Smooth muscle cell (in vitro differentiated cells): ENCODE data around the gene ZDHHC17. TPM values are rescaled to one million over a fixed set of nuclear protein-coding genes. Genes with fewer than 3 reads are reported as not detected.
A peak's percentile ranks its signal among the peaks of the same experiment; 100 is the strongest.

Experiments
- DNase-seq: peaks from one replicate; lab custom pipeline; 2025; ENCODE audit not compliant: unreplicated experiment; lab: John Stamatoyannopoulos, UW
- H2AFZ ChIP-seq: fragments of 200-600 bp; sonication (generic); 2 replicates; pipeline ENCODE4 v1.6.0; 2016; ENCODE audit warnings: antibody characterized with exemption, low read depth, mild to moderate bottlenecking
- H3F3A ChIP-seq: fragments of 200-600 bp; sonication (generic); 2 replicates; pipeline ENCODE4 v1.6.0; 2017; ENCODE audit warnings: antibody characterized with exemption, low read depth
- H3K27ac ChIP-seq: fragments of 200-600 bp; sonication (generic); 2 replicates; pipeline ENCODE4 v1.5.1; 2016; ENCODE audit warnings: low read depth, mild to moderate bottlenecking
- H3K27me3 ChIP-seq: fragments of 200-600 bp; sonication (generic); 2 replicates; pipeline ENCODE4 v1.6.1; 2016; ENCODE audit warnings: low read depth, mild to moderate bottlenecking
- H3K36me3 ChIP-seq: fragments of 200-600 bp; sonication (generic); 2 replicates; pipeline ENCODE4 v1.5.1; 2016; ENCODE audit warnings: low read depth
- H3K4me1 ChIP-seq: fragments of 200-600 bp; sonication (generic); 2 replicates; pipeline ENCODE4 v1.5.1; 2016; ENCODE audit warnings: low read depth
- H3K4me2 ChIP-seq: fragments of 200-600 bp; sonication (generic); 2 replicates; pipeline ENCODE4 v1.6.0; 2016; ENCODE audit warnings: mild to moderate bottlenecking
- H3K4me3 ChIP-seq: fragments of 200-600 bp; sonication (generic); 2 replicates; pipeline ENCODE4 v1.5.1; 2016; ENCODE audit warnings: mild to moderate bottlenecking
- H3K79me2 ChIP-seq: fragments of 200-600 bp; sonication (generic); 2 replicates; pipeline ENCODE4 v1.6.0; 2016; ENCODE audit warnings: low read depth, mild to moderate bottlenecking
- H3K9ac ChIP-seq: fragments of 200-600 bp; sonication (generic); 2 replicates; pipeline ENCODE4 v1.6.0; 2016; ENCODE audit warnings: low read depth
- H3K9me3 ChIP-seq: fragments of 200-600 bp; sonication (generic); replicated peaks from 2 replicates; pipeline ENCODE4 v1.5.1; 2016; ENCODE audit warnings: low read depth
- H4K20me1 ChIP-seq: fragments of 200-600 bp; sonication (generic); 2 replicates; pipeline ENCODE4 v1.6.0; 2016; ENCODE audit warnings: low read depth
- WGBS: methylation state at CpG from one replicate; pipeline ENCODE4 v1.1.7; 2016; ENCODE audit warnings: low lambda C conversion rate; 5-methylcytosine and 5-hydroxymethylcytosine counted together
- polyA plus RNA-seq: library from polyadenylated mRNA; unstranded; fragments of >200 nt; fragmentation: Nextera tagmentation; extraction: Ambion mirVana; gene quantifications from 2 replicates; pipeline ENCODE4 v1.2.1, GENCODE V29; 2016
- total RNA-seq: library from RNA; depleted of rRNA; stranded (reverse); fragments of >200 nt; gene quantifications from 2 replicates; pipeline ENCODE4 v1.2.3, GENCODE V29; 2014
- TF ChIP-seq, protein P1 (sequence below): fragments of 200-600 bp; sonication (generic); IDR thresholded peaks from 2 replicates; pipeline ENCODE4 v1.5.1; 2017; ENCODE audit warnings: borderline replicate concordance, mild to moderate bottlenecking, antibody characterized with exemption; ENCODE audit not compliant: insufficient read depth, poor library complexity, severe bottlenecking

ZDHHC17 gene
- total RNA-seq (34.8 and 41.0 TPM in 2 replicates), polyA plus RNA-seq (12.2 and 12.8 TPM in 2 replicates)

DNA sequence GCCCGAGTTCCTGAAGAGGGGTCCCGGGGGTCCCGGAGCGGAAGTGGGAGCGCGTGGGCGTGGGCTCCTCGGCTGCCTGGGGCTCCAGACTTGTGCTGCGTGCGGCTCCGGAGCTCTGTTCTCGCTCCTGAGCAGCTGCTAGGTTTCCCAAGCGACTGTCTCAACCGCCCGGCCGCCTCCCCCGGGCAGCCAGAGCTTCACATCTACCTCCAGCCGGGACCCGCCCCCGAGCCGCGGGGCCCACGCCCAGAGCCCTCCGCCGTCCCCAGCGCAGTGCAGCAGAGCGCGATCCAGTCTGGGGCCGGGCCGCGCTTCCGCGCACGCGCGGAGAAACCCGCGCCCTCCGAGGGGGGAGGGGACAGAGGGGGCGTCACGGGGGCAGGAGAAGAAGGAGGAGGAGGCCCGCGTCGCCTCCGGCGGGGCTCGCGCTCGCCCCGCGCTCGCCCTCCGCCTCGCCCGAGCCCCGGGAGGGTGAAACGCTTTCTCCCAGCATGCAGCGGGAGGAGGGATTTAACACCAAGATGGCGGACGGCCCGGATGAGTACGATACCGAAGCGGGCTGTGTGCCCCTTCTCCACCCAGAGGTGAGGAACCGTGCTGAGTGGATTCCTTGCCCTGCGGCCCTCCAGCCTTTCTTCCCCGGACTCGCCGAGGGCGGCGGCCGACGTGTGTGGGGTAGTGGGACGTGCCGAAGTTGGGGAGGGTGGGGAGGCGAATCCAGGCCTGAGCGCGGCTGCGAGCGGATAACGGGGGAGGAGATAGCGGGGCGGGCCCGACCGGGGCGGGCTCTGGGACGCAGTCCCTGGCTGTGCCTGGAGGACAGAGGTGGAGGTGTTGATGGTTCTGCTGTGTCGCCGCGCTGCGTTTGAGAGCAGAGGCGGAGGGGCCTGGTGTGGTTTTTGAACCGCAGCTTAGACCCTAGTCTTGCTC lies at the start of gene ZDHHC17:
Gene ZDHHC17 (plus strand): TSS at position 370 of the 930 bp plus-strand sequence. CDS start 122 bp downstream, at position 492.
- H3K4me1 ChIP-seq, result peaks cover 4% of the 10 kb centered on the region
- H3F3A ChIP-seq, result peaks cover 17% of the 10 kb centered on the region
- TF ChIP-seq, protein P1, sequence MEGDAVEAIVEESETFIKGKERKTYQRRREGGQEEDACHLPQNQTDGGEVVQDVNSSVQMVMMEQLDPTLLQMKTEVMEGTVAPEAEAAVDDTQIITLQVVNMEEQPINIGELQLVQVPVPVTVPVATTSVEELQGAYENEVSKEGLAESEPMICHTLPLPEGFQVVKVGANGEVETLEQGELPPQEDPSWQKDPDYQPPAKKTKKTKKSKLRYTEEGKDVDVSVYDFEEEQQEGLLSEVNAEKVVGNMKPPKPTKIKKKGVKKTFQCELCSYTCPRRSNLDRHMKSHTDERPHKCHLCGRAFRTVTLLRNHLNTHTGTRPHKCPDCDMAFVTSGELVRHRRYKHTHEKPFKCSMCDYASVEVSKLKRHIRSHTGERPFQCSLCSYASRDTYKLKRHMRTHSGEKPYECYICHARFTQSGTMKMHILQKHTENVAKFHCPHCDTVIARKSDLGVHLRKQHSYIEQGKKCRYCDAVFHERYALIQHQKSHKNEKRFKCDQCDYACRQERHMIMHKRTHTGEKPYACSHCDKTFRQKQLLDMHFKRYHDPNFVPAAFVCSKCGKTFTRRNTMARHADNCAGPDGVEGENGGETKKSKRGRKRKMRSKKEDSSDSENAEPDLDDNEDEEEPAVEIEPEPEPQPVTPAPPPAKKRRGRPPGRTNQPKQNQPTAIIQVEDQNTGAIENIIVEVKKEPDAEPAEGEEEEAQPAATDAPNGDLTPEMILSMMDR, result no peak
- H3K36me3 ChIP-seq, result no peaks in the 10 kb centered on the region
- peak within 1 kb of the TSS; percentile 98 for H3K27ac ChIP-seq
- peak; percentile 92 for DNase-seq
- H3K9ac ChIP-seq, result peak within 1 kb of the TSS; percentile 97
- no peaks in the 10 kb centered on the region for H3K27me3 ChIP-seq
- no peaks in the 10 kb centered on the region for H3K9me3 ChIP-seq
- H4K20me1 ChIP-seq, result peaks cover 37% of the 10 kb centered on the region
- peak within 1 kb of the TSS; percentile 93 for H3K4me3 ChIP-seq
- peak within 1 kb of the TSS; percentile 96 for H3K4me2 ChIP-seq
- peaks cover 47% of the 10 kb centered on the region for H3K79me2 ChIP-seq
- H2AFZ ChIP-seq, result peak within 1 kb of the TSS; percentile 89
- under 1% methylated on average over 39 of the region's 93 CpGs for WGBS

DNA sequence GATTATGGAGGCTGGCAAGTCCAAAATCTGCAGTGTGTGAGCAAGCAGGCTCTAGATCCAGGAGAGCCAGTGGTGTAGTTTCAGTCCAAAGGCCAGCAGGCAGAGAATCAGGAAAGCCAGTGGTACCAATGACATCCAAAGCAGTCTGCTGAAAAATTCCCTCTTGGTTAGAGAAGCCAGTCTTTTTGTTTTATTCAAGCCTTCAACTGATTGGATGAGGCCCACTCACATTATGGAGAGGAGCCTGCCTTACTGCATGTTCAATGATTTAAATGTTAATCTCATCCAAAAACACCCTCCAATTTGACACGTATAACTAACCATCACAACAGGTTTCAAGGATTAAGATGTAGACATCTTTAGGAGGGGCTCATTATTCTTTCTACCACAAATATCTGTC lies 49.5 kb upstream of the ZDHHC17 start:
- Histone ChIP-seq H3K4me3 (no peak overlapping the region), H4K20me1 (no peaks in the 10 kb centered on the region), H3K4me1 (peaks cover 24% of the 10 kb centered on the region), H2AFZ (no peak overlapping the region), H3K79me2 (no peaks in the 10 kb centered on the region), H3K27me3 (no peaks in the 10 kb centered on the region), H3K27ac (no peak overlapping the region), H3K4me2 (no peak overlapping the region), H3F3A (peaks cover 7% of the 10 kb centered on the region), H3K9ac (no peak overlapping the region), H3K36me3 (no peaks in the 10 kb centered on the region), H3K9me3 (no peaks in the 10 kb centered on the region)
- WGBS, result 92% methylated on average over 1 of the region's 1 CpG
- DNase-seq, result no peak
- TF ChIP-seq, protein P1, result no peak

- Histone ChIP-seq H3K9ac (no peak overlapping the region), H3K79me2 (no peaks in the 10 kb centered on the region), H3K27ac (no peak overlapping the region), H3K4me2 (no peak overlapping the region), H3K36me3 (no peaks in the 10 kb centered on the region), H3K4me3 (no peak overlapping the region), H2AFZ (no peak overlapping the region), H3K4me1 (peaks cover 29% of the 10 kb centered on the region), H3K27me3 (no peaks in the 10 kb centered on the region), H3F3A (peaks cover 11% of the 10 kb centered on the region), H3K9me3 (no peaks in the 10 kb centered on the region), H4K20me1 (no peaks in the 10 kb centered on the region)
- TF ChIP-seq, protein P1, result no peak
- 95% methylated on average over 3 of the region's 3 CpGs for WGBS
- no peak for DNase-seq
Measured at GRCh38 chr12:76714861-76715260, 49.1 kb upstream of the ZDHHC17 start.
